ENCODE data around the gene GCGR. TPM values are rescaled to one million over a fixed set of nuclear protein-coding genes. Genes with fewer than 3 reads are reported as not detected.

Gene GCGR
- total and polyA plus RNA-seq, 10 of the 15 experiments (the other 5 are each of a cell fraction or from before 2014, with no cell fraction given), result not detected

- no peaks in the 10 kb centered on the region for H3K27me3 ChIP-seq (replicated peaks in 1 of 2; ENCODE audit: control insufficient read depth in 2 of 2, insufficient read depth in 2 of 2, low read length in 1 of 2)
- SMC1A ChIA-PET (ENCODE audit: uncharacterized antibody, unreplicated experiment), result no interaction called here
- H3K4me3 ChIP-seq, result no peak overlapping the region
- FAIRE-seq (no peak), ATAC-seq (no peak), DNase-seq (ENCODE audit: low read depth, low spot score) (no peak)
- intact Hi-C loops (cut with micrococcal nuclease; ENCODE audit: unreplicated experiment), result no loop called here
- no TSS peak for BruUV-seq (replicated peaks)
- H2AFZ ChIP-seq (ENCODE audit: control insufficient read depth, low read depth, low read length), result no peak overlapping the region
- H3K4me2 ChIP-seq (ENCODE audit: control insufficient read depth, insufficient read depth), result no peak overlapping the region
- H3K36me3 ChIP-seq (ENCODE audit: control insufficient read depth in 2 of 2, insufficient read depth in 2 of 2, low read length in 1 of 2), result peaks cover 43 to 46% of the 10 kb centered on the region in 2 experiments
- WGBS (ENCODE audit: insufficient coverage, insufficient replicate concordance, low lambda C conversion rate, missing lambda C conversion rate), result 97% methylated on average over 12 of the region's 12 CpGs
- CTCF ChIA-PET, result interaction anchor here (1.8 kb wide), 1 partner anchor 169 kb away, joined by 3 read pairs; no protein-coding TSS in a partner anchor
- POLR2A ChIA-PET, result no interaction called here
- no peaks in the 10 kb centered on the region for H3K9me3 ChIP-seq (replicated peaks; ENCODE audit: control insufficient read depth, insufficient read depth, low read length)
- H3K27ac ChIP-seq (ENCODE audit: control insufficient read depth, insufficient read depth), result no peak overlapping the region
- no peaks in the 10 kb centered on the region for H3K4me1 ChIP-seq (ENCODE audit: control insufficient read depth, insufficient read depth, low read length)
- H3K79me2 ChIP-seq (ENCODE audit: control insufficient read depth, insufficient read depth, low read length), result no peaks in the 10 kb centered on the region; the same call in 1 of the 2 replicates
- no peak overlapping the region for H3K9ac ChIP-seq (ENCODE audit: control insufficient read depth, insufficient read depth, low read length)
- H4K20me1 ChIP-seq (ENCODE audit: control insufficient read depth, insufficient read depth), result no peaks in the 10 kb centered on the region
- RAD21 ChIA-PET (ENCODE audit: unreplicated experiment), result no interaction called here
- TF ChIP-seq POLR2A (IDR thresholded peaks at IDR 0.05; ENCODE audit: low read depth, low read length) (peak; percentile 30; the same call in 1 of the 2 replicates), RCOR1 (conservative IDR thresholded peaks at IDR 0.05; ENCODE audit: low read depth, low read length) (no peak), ATF2 (IDR thresholded peaks at IDR 0.05; ENCODE audit: low read length) (no peak), POLR2AphosphoS5 (IDR thresholded peaks at IDR 0.05; ENCODE audit: low read length) (peak; percentile 36; the same call in 1 of the 2 replicates), MTA3 (IDR thresholded peaks at IDR 0.05; ENCODE audit: borderline replicate concordance, low read length) (no peak), ZNF592 (IDR thresholded peaks at IDR 0.05) (no peak), PAX5 (IDR thresholded peaks at IDR 0.05; ENCODE audit: borderline replicate concordance, low read depth, low read length) (no peak)
- in situ Hi-C loops (cut with MboI), result no loop called here
Measured at GRCh38 chr17:81849457-81849856, 45.5 kb downstream of the GCGR start.
